Astrocyte of the cerebellum (primary cell): Measurements from ENCODE around the gene CLEC2D.
"Not testable (repeated sequence)": the region's sequence is repeated elsewhere in the genome, so short reads cannot be mapped to it uniquely, and the experiment has no call there.

Experiments used
- DNase-seq: peaks from one replicate; pipeline ENCODE4 v3.0.0-alpha.2; 2011; ENCODE audit warnings: low read depth
- H3K4me3 ChIP-seq: 2 replicates; pipeline ENCODE4 v1.5.1; 2011; ENCODE audit warnings: mild to moderate bottlenecking, low read depth, low read length, moderate library complexity
- CTCF ChIP-seq: IDR thresholded peaks from 2 replicates; pipeline ENCODE4 v1.5.1; 2012; ENCODE audit warnings: low read length, low read depth, moderate library complexity, mild to moderate bottlenecking; ENCODE audit errors: missing control alignments
- in situ Hi-C: cut with HindIII; loops from 2 replicates; pipeline ENCODE4 v1.10.0; 2017; ENCODE audit warnings: low sequenced_read_pairs

Gene CLEC2D

DNA sequence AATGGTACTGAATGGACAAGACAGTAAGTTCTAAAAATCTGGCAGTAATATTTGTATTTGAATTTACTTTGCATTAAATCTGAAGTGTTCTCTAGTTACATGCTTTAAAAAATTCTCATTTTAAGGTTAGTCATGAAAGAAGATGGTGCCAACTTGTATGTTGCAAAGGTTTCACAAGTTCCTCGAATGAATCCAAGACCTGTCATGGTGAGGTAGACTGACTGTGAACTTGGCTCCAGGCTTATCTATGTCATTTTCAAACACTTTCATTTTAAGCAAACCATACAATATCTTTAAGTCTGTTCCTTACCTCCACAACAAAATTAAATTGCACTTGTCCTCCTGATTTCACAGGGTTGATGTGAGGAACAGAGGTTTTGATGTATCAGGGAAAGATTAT lies 23.4 kb downstream of the CLEC2D start:
- no peak for DNase-seq
- no peak overlapping the region for H3K4me3 ChIP-seq
- in situ Hi-C loops = no loop called here
- TF ChIP-seq CTCF = no peak

GRCh38 chr12:9694241-9694640 lies 24.7 kb downstream of the CLEC2D start:
- DNase-seq = no peak

DNA sequence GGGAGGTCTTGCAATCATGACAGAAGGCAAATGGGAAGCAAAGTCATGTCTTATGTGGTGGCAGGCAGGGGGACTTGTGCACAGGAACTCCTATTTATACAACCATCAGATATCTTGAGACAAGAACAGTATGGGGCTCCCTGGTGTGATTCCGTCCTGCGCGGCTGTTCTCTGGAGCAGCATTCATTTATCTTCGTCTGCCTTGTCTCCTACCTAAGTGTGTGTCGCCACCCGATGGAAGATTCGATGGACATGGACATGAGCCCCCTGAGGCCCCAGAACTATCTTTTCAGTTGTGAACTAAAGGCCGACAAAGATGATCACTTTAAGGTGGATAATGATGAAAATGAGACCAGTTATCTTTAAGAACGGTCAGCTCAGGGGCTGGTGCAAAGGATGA lies 25.6 kb downstream of the CLEC2D start:
- not testable (repeated sequence) for DNase-seq, H3K4me3 ChIP-seq
- in situ Hi-C loops = loop anchor here (5.0 kb wide), 1 partner anchor 58 kb away; no protein-coding TSS in a partner anchor

More at GRCh38 chr12:9694241-9694640, 24.7 kb downstream of the CLEC2D start:
- H3K4me3 ChIP-seq = no peak overlapping the region
- TF ChIP-seq CTCF = no peak
- in situ Hi-C loops = no loop called here

DNA sequence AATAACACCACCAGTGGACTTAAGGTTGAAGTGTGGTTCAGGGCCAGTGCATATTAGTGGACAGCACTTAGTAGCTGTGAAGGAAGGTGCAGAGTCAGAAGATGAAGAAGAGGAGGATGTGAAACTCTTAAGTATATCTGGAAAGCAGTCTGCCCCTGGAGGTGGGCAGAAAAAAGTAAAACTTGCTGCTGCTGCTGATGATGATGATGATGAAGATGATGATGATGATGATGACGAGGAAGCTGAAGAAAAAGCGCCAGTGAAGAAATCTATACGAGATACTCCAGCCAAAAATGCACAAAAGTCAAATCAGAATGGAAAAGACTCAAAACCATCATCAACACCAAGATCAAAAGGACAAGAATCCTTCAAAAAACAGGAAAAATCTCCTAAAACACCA lies 26.1 kb downstream of the CLEC2D start:
- in situ Hi-C loops = loop anchor here (5.0 kb wide), 1 partner anchor 58 kb away; no protein-coding TSS in a partner anchor

GRCh38 chr12:9697619-9698018 lies 28.1 kb downstream of the CLEC2D start:
- TF ChIP-seq CTCF = no peak
- no peak overlapping the region for H3K4me3 ChIP-seq
- in situ Hi-C loops = loop anchor here (5.0 kb wide), 1 partner anchor 60 kb away; no protein-coding TSS in a partner anchor
- DNase-seq = no peak

More for the DNA sequence above, 26.1 kb downstream of the CLEC2D start:
- H3K4me3 ChIP-seq, DNase-seq: not testable (repeated sequence)

GRCh38 chr12:9698681-9699080 lies 29.2 kb downstream of the CLEC2D start:
- in situ Hi-C loops = loop anchor here (5.0 kb wide), 1 partner anchor 61 kb away; no protein-coding TSS in a partner anchor
- H3K4me3 ChIP-seq = no peak overlapping the region
- DNase-seq = no peak
- no peak for TF ChIP-seq CTCF

- in situ Hi-C loops = loop anchor here (5.0 kb wide), 1 partner anchor 62 kb away; no protein-coding TSS in a partner anchor
- no peak for DNase-seq
- H3K4me3 ChIP-seq = no peak overlapping the region
- no peak for TF ChIP-seq CTCF
These were observed 29.9 kb downstream of the CLEC2D start for GRCh38 chr12:9699269-9699897.
